ENCODE results near the gene EEIG1.

EEIG1 gene

GRCh38 chr9:127974001-127974768, 6.6 kb downstream of the EEIG1 start:
- ATAC-seq, result no peak

GRCh38 chr9:127973169-127974000, 7.4 kb downstream of the EEIG1 start:
- no peak for ATAC-seq

- ATAC-seq, result no peak
Measured at GRCh38 chr9:127972236-127972871, 8.4 kb downstream of the EEIG1 start.

GRCh38 chr9:127971357-127972235, 9.2 kb downstream of the EEIG1 start:
- no peak for ATAC-seq

GRCh38 chr9:127970401-127971313, 10.1 kb downstream of the EEIG1 start:
- peak; percentile 91 to 92 for ATAC-seq

GRCh38 chr9:127968700-127969383, 11.9 kb downstream of the EEIG1 start:
- ATAC-seq, result no peak

GRCh38 chr9:127968042-127968441, 12.7 kb downstream of the EEIG1 start:
- ATAC-seq, result no peak

GRCh38 chr9:127967151-127967809, 13.5 kb downstream of the EEIG1 start:
- no peak for ATAC-seq

GRCh38 chr9:127966416-127967150, 14.2 kb downstream of the EEIG1 start:
- no peak for ATAC-seq

GRCh38 chr9:127965953-127966352, 14.8 kb downstream of the EEIG1 start:
- no peak for ATAC-seq

- peak; percentile 23 to 37 for ATAC-seq
Measured at GRCh38 chr9:127963359-127964064, 17.3 kb downstream of the EEIG1 start.

GRCh38 chr9:127963041-127963358, 17.8 kb downstream of the EEIG1 start:
- ATAC-seq, result no peak

GRCh38 chr9:127962278-127962677, 18.5 kb downstream of the EEIG1 start:
- no peak for ATAC-seq

- ATAC-seq, result no peak
Measured at GRCh38 chr9:127961613-127962155, 19.1 kb downstream of the EEIG1 start.

GRCh38 chr9:127961155-127961490, 19.7 kb downstream of the EEIG1 start:
- ATAC-seq, result no peak

- ATAC-seq, result no peak
Measured at GRCh38 chr9:127960410-127961154, 20.2 kb downstream of the EEIG1 start.

GRCh38 chr9:127959841-127960409, 20.9 kb downstream of the EEIG1 start:
- no peak for ATAC-seq

GRCh38 chr9:127959398-127959797, 21.4 kb downstream of the EEIG1 start:
- ATAC-seq, result no peak

Measured in activated CD4-positive, CD25-positive, alpha-beta regulatory T cell treated with anti-CD3 and anti-CD28 coated beads, Interleukin-2, amount 50 U/mL, for 24 hours (primary cell).